OCI-LY7 (cell line): ENCODE results near the gene IFNK. TPM values are rescaled to one million over a fixed set of nuclear protein-coding genes. Genes with fewer than 3 reads are reported as not detected.

ENCODE experiments used
- BruUV-seq: library from RNA; stranded (reverse); fragments of 400-500 nt; replicated peaks from 2 replicates; lab custom pipeline; 2021; lab: Mats Ljungman, UMichigan
- CTCF ChIA-PET: fragments of 300-600 bp; sonication (Branson Sonifier 250); formaldehyde crosslinking; loops from one replicate; lab custom pipeline; 2022; ENCODE audit warnings: antibody characterized with exemption; ENCODE audit not compliant: unreplicated experiment; lab: Charles Lee
- POLR2A ChIA-PET: fragments of 300-600 bp; sonication (Branson Sonifier 250); formaldehyde crosslinking; loops from one replicate; lab custom pipeline; 2022; ENCODE audit warnings: antibody characterized with exemption; lab: Charles Lee
- DNase-seq: peaks from one replicate; pipeline ENCODE4 v3.0.0-alpha.2; 2015; ENCODE audit warnings: low spot score
- H2AFZ ChIP-seq: fragments of 200-600 bp; sonication (generic), shearing (Covaris generic); 2 replicates; pipeline ENCODE4 v1.6.1; 2014; ENCODE audit warnings: mild to moderate bottlenecking, antibody characterized with exemption, low read length, moderate library complexity
- H3K27ac ChIP-seq: fragments of 200-600 bp; sonication (generic); 2 replicates; pipeline ENCODE4 v1.5.1; 2014; ENCODE audit warnings: mixed run types, low read depth, mild to moderate bottlenecking, moderate library complexity, low read length, inconsistent platforms; ENCODE audit not compliant: poor library complexity, severe bottlenecking
- H3K36me3 ChIP-seq: fragments of 200-600 bp; sonication (generic); 2 replicates; pipeline ENCODE4 v1.6.1; 2014; ENCODE audit warnings: mild to moderate bottlenecking, antibody characterized with exemption, low read length, moderate library complexity, mixed read lengths; ENCODE audit not compliant: insufficient read depth
- H3K4me1 ChIP-seq: fragments of 200-600 bp; sonication (generic); 2 replicates; pipeline ENCODE4 v1.5.1; 2014; ENCODE audit warnings: mild to moderate bottlenecking, low read length; ENCODE audit not compliant: insufficient read depth, poor library complexity, severe bottlenecking
- H3K4me2 ChIP-seq: fragments of 200-600 bp; sonication (generic); 2 replicates; pipeline ENCODE4 v1.6.1; 2014; ENCODE audit warnings: mild to moderate bottlenecking, low read length
- H3K4me3 ChIP-seq: fragments of 200-600 bp; sonication (generic); 2 replicates; pipeline ENCODE4 v1.5.1; 2014; ENCODE audit warnings: mild to moderate bottlenecking, low read depth, low read length; ENCODE audit not compliant: poor library complexity, severe bottlenecking
- H3K79me2 ChIP-seq: fragments of 200-600 bp; sonication (generic); 2 replicates; pipeline ENCODE4 v1.6.1; 2016; ENCODE audit warnings: low read depth, mild to moderate bottlenecking, low read length, moderate library complexity, mixed read lengths; ENCODE audit not compliant: insufficient read depth
- H3K9me2 ChIP-seq: fragments of 200-600 bp; sonication (generic); 2 replicates; pipeline ENCODE4 v1.6.1; 2016; ENCODE audit warnings: mild to moderate bottlenecking, low read length, mixed read lengths; ENCODE audit not compliant: insufficient read depth
- H3K9me3 ChIP-seq: fragments of 200-600 bp; sonication (generic); 2 replicates; pipeline ENCODE4 v1.6.1; 2014; ENCODE audit warnings: mild to moderate bottlenecking, mixed run types, low read length, mixed read lengths
- H4K20me1 ChIP-seq: fragments of 200-600 bp; sonication (generic); 2 replicates; pipeline ENCODE4 v1.6.1; 2014; ENCODE audit warnings: mild to moderate bottlenecking, antibody characterized with exemption, low read length, moderate library complexity, mixed read lengths; ENCODE audit not compliant: insufficient read depth
- CTCF ChIP-seq: fragments of 200-600 bp; sonication (generic); conservative IDR thresholded peaks from 2 replicates; pipeline ENCODE4 v1.5.1; 2014; ENCODE audit warnings: mild to moderate bottlenecking, antibody characterized with exemption, low read length, moderate library complexity, mixed read lengths
- EZH2phosphoT487 ChIP-seq: fragments of 200-600 bp; sonication (generic); IDR thresholded peaks from 2 replicates; pipeline ENCODE4 v1.6.1; 2018; ENCODE audit warnings: low read depth, borderline replicate concordance, mild to moderate bottlenecking, mixed run types, antibody characterized with exemption, low read length, moderate library complexity, mixed read lengths
- intact Hi-C: fragments of 100-400 bp; cut with micrococcal nuclease; formaldehyde crosslinking; loops from one replicate; pipeline ENCODE4 v1.10.0; 2022; ENCODE audit not compliant: unreplicated experiment
- total RNA-seq, 2 experiments: library from RNA; depleted of rRNA in 1 of 2; stranded (reverse); fragments of >200 nt in 1 of 2; shearing (Covaris generic) in 1 of 2; gene quantifications; 2 replicates each; pipeline ENCODE4 v1.2.3, GENCODE V29; 2014 to 2022

The IFNK gene
- total RNA-seq, 2 experiments from 2014 or later: not detected

GRCh38 chr9:27523141-27523540 is 949 bp upstream of the IFNK start:
- Histone ChIP-seq H2AFZ (no peak overlapping the region), H4K20me1 (no peaks in the 10 kb centered on the region), H3K27ac (no peak overlapping the region), H3K79me2 (no peaks in the 10 kb centered on the region), H3K4me3 (no peak overlapping the region), H3K36me3 (no peaks in the 10 kb centered on the region), H3K9me2 (no peaks in the 10 kb centered on the region), H3K9me3 (no peaks in the 10 kb centered on the region), H3K4me2 (no peak overlapping the region), H3K4me1 (no peaks in the 10 kb centered on the region)
- CTCF ChIA-PET: no interaction called here
- no TSS peak for BruUV-seq
- TF ChIP-seq CTCF (no peak), EZH2phosphoT487 (no peak)
- POLR2A ChIA-PET: interaction anchor here (0.5 to 0.7 kb wide), 3 partner anchors 11 to 87 kb away, joined by 3 to 5 read pairs (median 4); no protein-coding TSS in a partner anchor
- intact Hi-C loops: no loop called here
- no peak for DNase-seq

DNA sequence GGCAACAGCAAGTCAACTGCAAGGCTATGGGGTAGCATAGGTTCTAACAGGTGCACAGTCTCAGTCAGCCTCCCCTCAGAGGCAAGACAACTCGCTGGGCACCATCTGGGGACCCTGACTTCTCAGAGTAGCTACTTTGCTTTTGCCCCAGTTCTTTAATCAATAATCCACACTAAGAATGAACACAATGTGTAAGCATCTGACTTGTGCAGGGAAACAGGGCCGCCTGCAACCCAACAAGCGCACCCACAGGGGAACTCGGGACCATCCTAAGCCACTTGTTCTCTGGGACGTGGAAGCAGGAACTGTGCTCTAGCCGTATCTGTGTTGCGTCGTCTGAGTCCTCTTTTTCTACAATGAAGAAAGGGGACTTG is 3.6 kb downstream of the IFNK start:
- peaks cover 5% of the 10 kb centered on the region for H3K4me1 ChIP-seq
- no peaks in the 10 kb centered on the region for H3K9me3 ChIP-seq
- no TSS peak for BruUV-seq
- CTCF ChIA-PET: no interaction called here
- POLR2A ChIA-PET: no interaction called here
- no peaks in the 10 kb centered on the region for H3K36me3 ChIP-seq
- no peak overlapping the region for H3K4me2 ChIP-seq
- DNase-seq: no peak
- no peak overlapping the region for H2AFZ ChIP-seq
- no peaks in the 10 kb centered on the region for H3K9me2 ChIP-seq
- intact Hi-C loops: no loop called here
- no peak for TF ChIP-seq EZH2phosphoT487
- TF ChIP-seq CTCF: no peak
- no peak overlapping the region for H3K27ac ChIP-seq
- H3K4me3 ChIP-seq: no peak overlapping the region
- no peaks in the 10 kb centered on the region for H3K79me2 ChIP-seq
- H4K20me1 ChIP-seq: no peaks in the 10 kb centered on the region

GRCh38 chr9:27528076-27528885 is 4.2 kb downstream of the IFNK start:
- ChIA-PET POLR2A (no interaction called here), CTCF (no interaction called here)
- DNase-seq: no peak
- H3K79me2 ChIP-seq: no peaks in the 10 kb centered on the region
- H3K27ac ChIP-seq: no peak overlapping the region
- peak overlapping the region; percentile 77; the same call in 1 of the 2 replicates for H3K4me2 ChIP-seq
- no peaks in the 10 kb centered on the region for H3K9me2 ChIP-seq
- no peaks in the 10 kb centered on the region for H4K20me1 ChIP-seq
- no peaks in the 10 kb centered on the region for H3K9me3 ChIP-seq
- no peaks in the 10 kb centered on the region for H3K36me3 ChIP-seq
- peaks cover 5% of the 10 kb centered on the region for H3K4me1 ChIP-seq
- H2AFZ ChIP-seq: no peak overlapping the region; the same call in 1 of the 2 replicates
- no TSS peak for BruUV-seq
- intact Hi-C loops: no loop called here
- H3K4me3 ChIP-seq: no peak overlapping the region
- TF ChIP-seq EZH2phosphoT487 (no peak), CTCF (no peak)
